ENCODE results near the gene PPP5C. TPM values are rescaled to one million over a fixed set of nuclear protein-coding genes. Genes with fewer than 3 reads are reported as not detected.

The PPP5C gene
- total and polyA plus RNA-seq, 9 of the 15 experiments (the other 6 are each of a cell fraction or from before 2014, with no cell fraction given) = 1.9 to 166 (median 108) TPM

- BruUV-seq (replicated peaks) = no TSS peak
- FAIRE-seq (no peak), ATAC-seq (no peak), DNase-seq (ENCODE audit: extremely low read depth in 1 of 4, low spot score in 3 of 4) (no peak)
- peaks cover 0 to 11% of the 10 kb centered on the region in 2 experiments; a peak in 3 of 5 replicates for H3K27me3 ChIP-seq (ENCODE audit: control insufficient read depth in 2 of 2, insufficient read depth in 2 of 2, low read length in 2 of 2)
- H4K20me1 ChIP-seq (replicated peaks; ENCODE audit: control insufficient read depth, insufficient read depth, low read length) = no peaks in the 10 kb centered on the region
- CTCF ChIA-PET (ENCODE audit: low intra/inter-chr PET ratio) = interaction anchor here (0.6 kb wide), 1 partner anchor 246 kb away, joined by 3 read pairs; no protein-coding TSS in a partner anchor
- TF ChIP-seq TAF1 (IDR thresholded peaks at IDR 0.05; ENCODE audit: control insufficient read depth, extremely low read depth, insufficient read depth, low read length, severe bottlenecking) (no peak), HDAC1 (IDR thresholded peaks at IDR 0.05) (no peak), ZNF551 (CRISPR knock-in tag; IDR thresholded peaks at IDR 0.05) (no peak), KDM4B (IDR thresholded peaks at IDR 0.05; ENCODE audit: borderline replicate concordance in 2 of 2, low read depth in 1 of 2) (no peak), ASH1L (IDR thresholded peaks at IDR 0.05; ENCODE audit: borderline replicate concordance, low read depth, partially characterized antibody) (no peak), SFPQ (IDR thresholded peaks at IDR 0.05; ENCODE audit: low read depth, low read length) (no peak), ZNF699 (CRISPR knock-in tag; IDR thresholded peaks at IDR 0.05; ENCODE audit: insufficient replicate concordance) (no peak), TFE3 (CRISPR knock-in tag; IDR thresholded peaks at IDR 0.05) (no peak), WHSC1 (IDR thresholded peaks at IDR 0.05; ENCODE audit: low read length) (no peak), ZNF354B (CRISPR knock-in tag; IDR thresholded peaks at IDR 0.05) (no peak), GATAD2B (IDR thresholded peaks at IDR 0.05; ENCODE audit: borderline replicate concordance) (no peak), E2F3 (CRISPR knock-in tag; IDR thresholded peaks at IDR 0.05) (no peak), BCL6 (CRISPR knock-in tag; IDR thresholded peaks at IDR 0.05) (no peak), ZNF121 (CRISPR knock-in tag; conservative IDR thresholded peaks at IDR 0.05) (no peak), BACH1 (tag; IDR thresholded peaks at IDR 0.05) (no peak), MIER1 (IDR thresholded peaks at IDR 0.05; ENCODE audit: low read depth) (no peak), PREB (CRISPR knock-in tag; IDR thresholded peaks at IDR 0.05) (no peak), CC2D1A (IDR thresholded peaks at IDR 0.05) (no peak), STAT5A (IDR thresholded peaks at IDR 0.05; ENCODE audit: borderline replicate concordance, low read length) (no peak), ZFPM2 (CRISPR knock-in tag; IDR thresholded peaks at IDR 0.05) (no peak)
- no peaks in the 10 kb centered on the region for H3K9me1 ChIP-seq (ENCODE audit: control insufficient read depth, insufficient read depth, low read length)
- no peak overlapping the region for H3K4me2 ChIP-seq (ENCODE audit: insufficient read depth, low read length)
- POLR2A ChIA-PET = no interaction called here
- no peak overlapping the region for H3K9ac ChIP-seq (ENCODE audit: insufficient read depth in 1 of 2, low read depth in 2 of 2, low read length in 2 of 2)
- peaks cover 5% of the 10 kb centered on the region; the same call in 1 of the 2 replicates for H3K9me3 ChIP-seq (replicated peaks; ENCODE audit: control insufficient read depth, insufficient read depth, low read depth, low read length)
- H3K27ac ChIP-seq (ENCODE audit: extremely low read depth, low read depth, low read length) = no peak overlapping the region
- no peaks in the 10 kb centered on the region for H3K36me3 ChIP-seq (ENCODE audit: control insufficient read depth, insufficient read depth, low read length)
- WGBS (ENCODE audit: insufficient coverage, low coverage, missing lambda C conversion rate) = 0% methylated on average over 2 of the region's 2 CpGs
- no peak overlapping the region for H3K4me3 ChIP-seq
- no peak overlapping the region for H2AFZ ChIP-seq (ENCODE audit: low read depth, low read length)
- in situ Hi-C loops (cut with MboI) (no loop called here), intact Hi-C loops (cut with micrococcal nuclease) (no loop called here)
- H3K79me2 ChIP-seq (ENCODE audit: control insufficient read depth, insufficient read depth, low read length) = no peaks in the 10 kb centered on the region
- H3K4me1 ChIP-seq (replicated peaks in 1 of 2; ENCODE audit: control insufficient read depth in 2 of 2, insufficient read depth in 2 of 2, low read length in 2 of 2) = no peaks in the 10 kb centered on the region; a peak in 1 of 5 replicates
Observed at GRCh38 chr19:46328079-46328478, 18.8 kb upstream of the PPP5C start.
